ENCODE results near the gene ZSCAN5B. TPM values are rescaled to one million over a fixed set of nuclear protein-coding genes. Genes with fewer than 3 reads are reported as not detected.
"Not testable (repeated sequence)": the region's sequence is repeated elsewhere in the genome, so short reads cannot be mapped to it uniquely, and the experiment has no call there.

The ZSCAN5B gene
- total RNA-seq, 1 donor, result not detected

DNA sequence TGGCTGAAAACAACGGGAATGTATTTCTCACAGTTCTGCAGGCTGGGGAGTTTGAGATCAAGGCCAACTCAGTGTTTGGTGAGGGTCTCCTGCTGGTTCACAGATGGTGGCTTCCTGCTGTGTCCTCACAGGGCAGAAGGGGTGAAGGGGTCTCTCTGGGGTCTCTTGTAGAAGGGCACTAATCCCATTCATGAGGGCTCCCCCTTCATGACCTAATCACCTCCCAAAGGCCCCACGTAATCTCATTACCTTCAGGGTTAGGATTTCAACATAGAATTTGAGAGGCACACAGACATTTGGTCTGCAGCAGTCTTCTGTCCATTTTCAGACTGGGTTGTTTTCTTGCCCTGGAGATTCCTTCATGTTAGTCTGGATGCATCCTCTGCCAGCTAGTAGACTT lies 44.9 kb downstream of the ZSCAN5B start:
- TF ChIP-seq, protein P1, sequence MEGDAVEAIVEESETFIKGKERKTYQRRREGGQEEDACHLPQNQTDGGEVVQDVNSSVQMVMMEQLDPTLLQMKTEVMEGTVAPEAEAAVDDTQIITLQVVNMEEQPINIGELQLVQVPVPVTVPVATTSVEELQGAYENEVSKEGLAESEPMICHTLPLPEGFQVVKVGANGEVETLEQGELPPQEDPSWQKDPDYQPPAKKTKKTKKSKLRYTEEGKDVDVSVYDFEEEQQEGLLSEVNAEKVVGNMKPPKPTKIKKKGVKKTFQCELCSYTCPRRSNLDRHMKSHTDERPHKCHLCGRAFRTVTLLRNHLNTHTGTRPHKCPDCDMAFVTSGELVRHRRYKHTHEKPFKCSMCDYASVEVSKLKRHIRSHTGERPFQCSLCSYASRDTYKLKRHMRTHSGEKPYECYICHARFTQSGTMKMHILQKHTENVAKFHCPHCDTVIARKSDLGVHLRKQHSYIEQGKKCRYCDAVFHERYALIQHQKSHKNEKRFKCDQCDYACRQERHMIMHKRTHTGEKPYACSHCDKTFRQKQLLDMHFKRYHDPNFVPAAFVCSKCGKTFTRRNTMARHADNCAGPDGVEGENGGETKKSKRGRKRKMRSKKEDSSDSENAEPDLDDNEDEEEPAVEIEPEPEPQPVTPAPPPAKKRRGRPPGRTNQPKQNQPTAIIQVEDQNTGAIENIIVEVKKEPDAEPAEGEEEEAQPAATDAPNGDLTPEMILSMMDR (IDR thresholded peaks at IDR 0.05; ENCODE audit: insufficient read depth, low read depth, low read length), result no peak
- H3K4me3 ChIP-seq (ENCODE audit: low read depth, low read length), result no peak overlapping the region
- DNase-seq (ENCODE audit: low read depth), result no peak

GRCh38 chr19:56150358-56150757 lies 47.2 kb downstream of the ZSCAN5B start:
- no peak for DNase-seq (ENCODE audit: low read depth)
- TF ChIP-seq, protein P1 (IDR thresholded peaks at IDR 0.05; ENCODE audit: insufficient read depth, low read depth, low read length), result no peak
- no peak overlapping the region for H3K4me3 ChIP-seq (ENCODE audit: low read depth, low read length)

- TF ChIP-seq, protein P1 (IDR thresholded peaks at IDR 0.05; ENCODE audit: insufficient read depth, low read depth, low read length), result no peak
- no peak overlapping the region for H3K4me3 ChIP-seq (ENCODE audit: low read depth, low read length)
- DNase-seq (ENCODE audit: low read depth), result no peak
Measured at GRCh38 chr19:56149656-56150038, 47.9 kb downstream of the ZSCAN5B start.

DNA sequence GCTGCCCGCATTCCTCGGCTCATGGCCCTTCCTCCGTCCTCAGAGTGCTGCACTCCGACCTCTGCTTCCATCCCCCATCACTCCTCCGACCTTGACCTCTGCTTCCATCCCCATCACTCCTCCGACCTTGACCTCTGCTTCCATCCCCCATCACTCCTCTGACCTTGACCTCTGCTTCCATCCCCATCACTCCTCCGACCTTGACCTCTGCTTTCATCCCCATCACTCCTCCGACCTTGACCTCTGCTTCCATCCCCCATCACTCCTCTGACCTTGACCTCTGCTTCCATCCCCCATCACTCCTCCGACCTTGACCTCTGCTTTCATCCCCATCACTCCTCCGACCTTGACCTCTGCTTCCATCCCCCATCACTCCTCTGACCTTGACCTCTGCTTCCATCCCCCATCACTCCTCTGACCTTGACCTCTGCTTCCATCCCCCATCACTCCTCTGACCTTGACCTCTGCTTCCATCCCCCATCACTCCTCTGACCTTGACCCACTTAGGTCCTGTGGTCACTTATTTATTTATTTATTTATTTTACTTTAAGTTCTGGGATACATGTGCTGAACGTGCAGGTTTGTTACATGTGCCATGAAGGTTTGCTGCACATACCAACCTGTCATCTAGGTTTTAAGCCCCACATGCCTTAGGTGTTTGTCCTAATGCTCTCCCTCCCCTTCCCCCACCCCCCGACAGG lies 48.5 kb downstream of the ZSCAN5B start:
- not testable (repeated sequence) for DNase-seq (ENCODE audit: low read depth); H3K4me3 ChIP-seq (ENCODE audit: low read depth, low read length)

DNA sequence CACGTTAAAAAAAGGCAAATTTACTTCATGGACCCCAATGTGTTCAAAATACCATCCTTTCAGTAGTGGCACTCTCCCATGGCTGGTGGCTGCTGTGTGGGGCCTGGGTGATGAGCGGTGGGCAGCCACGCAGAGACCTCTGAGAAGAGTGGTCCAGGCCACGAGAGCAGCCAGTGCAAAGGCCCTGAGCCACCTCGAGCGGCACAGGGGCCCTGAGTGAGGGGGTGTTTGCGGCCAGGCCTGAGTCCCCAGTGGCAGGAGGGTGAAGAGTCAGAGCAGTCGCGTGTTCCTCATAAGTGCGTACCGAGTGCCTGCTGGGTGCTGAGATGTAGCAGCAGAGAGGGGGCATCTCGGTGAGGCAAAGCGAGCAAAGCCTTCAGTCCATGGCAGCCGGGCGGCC lies 49.5 kb downstream of the ZSCAN5B start:
- DNase-seq (ENCODE audit: low read depth), result no peak
- TF ChIP-seq, protein P1 (IDR thresholded peaks at IDR 0.05; ENCODE audit: insufficient read depth, low read depth, low read length), result no peak

DNA sequence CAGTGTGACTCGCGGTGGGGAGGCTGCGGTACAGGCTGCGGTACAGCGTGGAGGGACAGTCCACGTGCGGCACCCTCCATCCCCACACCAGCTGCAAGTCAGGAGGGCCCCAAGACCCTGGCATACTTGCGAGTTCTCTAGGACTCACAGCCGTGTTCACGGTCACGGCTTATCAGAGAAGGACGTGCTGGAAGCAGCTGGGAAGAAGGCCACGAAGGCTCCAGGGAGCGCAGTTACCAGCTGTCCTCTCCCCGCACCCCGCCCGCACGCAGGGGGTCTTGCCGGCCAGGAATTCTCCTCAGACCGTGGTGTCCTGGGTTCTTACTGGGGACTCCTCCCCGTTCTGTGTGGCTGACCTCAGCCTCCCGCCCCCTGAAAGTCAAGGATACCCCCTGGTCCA lies 50.3 kb downstream of the ZSCAN5B start:
- no peak overlapping the region for H3K4me3 ChIP-seq (ENCODE audit: low read depth, low read length)
- no peak for DNase-seq (ENCODE audit: low read depth)
- TF ChIP-seq, protein P1 (IDR thresholded peaks at IDR 0.05; ENCODE audit: insufficient read depth, low read depth, low read length), result no peak

More for the DNA sequence above, 49.5 kb downstream of the ZSCAN5B start:
- H3K4me3 ChIP-seq (ENCODE audit: low read depth, low read length), result no peak overlapping the region

- no peak overlapping the region for H3K4me3 ChIP-seq (ENCODE audit: low read depth, low read length)
- no peak for DNase-seq (ENCODE audit: low read depth)
- TF ChIP-seq, protein P1 (IDR thresholded peaks at IDR 0.05; ENCODE audit: insufficient read depth, low read depth, low read length), result no peak
Measured at GRCh38 chr19:56146904-56147303, 50.7 kb downstream of the ZSCAN5B start.

Measured in fibroblast of villous mesenchyme (primary cell).